GM18907 (cell line): ENCODE measurements around the gene RGSL1.
A peak's percentile ranks its signal among the peaks of the same experiment; 100 is the strongest.

Experiments used
- ATAC-seq: cut with Tn5 transposase; IDR thresholded peaks from one replicate; pipeline ENCODE4 v1.9.1; 2021; ENCODE audit warnings: mild to moderate bottlenecking, moderate library complexity; ENCODE audit not compliant: unreplicated experiment

RGSL1 gene

GRCh38 chr1:182450087-182450486, at the start of gene RGSL1:
Gene RGSL1 (plus strand): TSS chr1:182450146. CDS start chr1:182450166, 20 bp downstream.
- ATAC-seq, result no peak

GRCh38 chr1:182400567-182400966, 49.4 kb upstream of the RGSL1 start, which contains the start of gene TEDDM1:
Gene TEDDM1 (minus strand): TSS chr1:182400667. CDS start chr1:182400485, 182 bp downstream.
- ATAC-seq, result no peak

- ATAC-seq, result no peak
These were observed 45.2 kb upstream of the RGSL1 start for GRCh38 chr1:182404781-182405180.

DNA sequence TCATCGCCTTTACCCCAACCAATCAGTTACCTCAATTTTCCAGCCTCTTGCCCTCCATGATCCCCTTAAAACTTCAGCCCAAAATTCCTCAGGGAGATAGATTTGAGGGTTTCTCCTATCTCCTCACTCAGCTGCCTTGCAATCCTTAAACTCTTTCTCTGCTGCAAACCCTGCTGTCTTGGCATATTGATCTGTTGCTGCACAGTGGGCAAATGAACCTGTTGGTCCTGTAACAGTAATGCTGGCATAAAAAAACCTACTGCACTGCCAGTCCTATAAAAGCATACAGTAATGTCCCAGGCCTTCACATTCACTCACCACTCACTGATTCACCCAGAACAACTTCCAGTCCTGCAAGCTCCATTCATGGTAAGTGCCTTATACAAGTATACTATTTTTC, 44.4 kb upstream of the RGSL1 start:
- no peak for ATAC-seq

- no peak for ATAC-seq
These were observed 43.9 kb upstream of the RGSL1 start for GRCh38 chr1:182406012-182406411.

DNA sequence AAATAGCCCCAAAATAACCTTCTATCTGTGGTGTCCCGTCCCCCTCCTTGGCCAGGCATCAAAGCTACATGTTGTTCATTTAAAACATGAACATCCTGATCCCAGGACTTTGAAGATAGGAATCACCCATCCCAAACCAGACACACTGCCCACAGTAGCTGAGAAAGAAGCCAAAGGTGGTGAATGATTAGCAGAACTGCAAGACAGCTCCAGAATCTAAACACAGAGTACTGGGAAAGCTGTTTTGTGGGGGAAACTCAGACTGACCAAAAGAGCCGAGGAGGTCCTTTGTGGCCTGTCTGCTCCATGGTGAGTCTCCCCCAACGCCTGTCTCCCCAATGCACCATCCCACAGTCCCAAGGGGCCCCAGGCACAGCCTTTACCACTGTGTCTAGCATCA, 42.2 kb upstream of the RGSL1 start:
- no peak for ATAC-seq

DNA sequence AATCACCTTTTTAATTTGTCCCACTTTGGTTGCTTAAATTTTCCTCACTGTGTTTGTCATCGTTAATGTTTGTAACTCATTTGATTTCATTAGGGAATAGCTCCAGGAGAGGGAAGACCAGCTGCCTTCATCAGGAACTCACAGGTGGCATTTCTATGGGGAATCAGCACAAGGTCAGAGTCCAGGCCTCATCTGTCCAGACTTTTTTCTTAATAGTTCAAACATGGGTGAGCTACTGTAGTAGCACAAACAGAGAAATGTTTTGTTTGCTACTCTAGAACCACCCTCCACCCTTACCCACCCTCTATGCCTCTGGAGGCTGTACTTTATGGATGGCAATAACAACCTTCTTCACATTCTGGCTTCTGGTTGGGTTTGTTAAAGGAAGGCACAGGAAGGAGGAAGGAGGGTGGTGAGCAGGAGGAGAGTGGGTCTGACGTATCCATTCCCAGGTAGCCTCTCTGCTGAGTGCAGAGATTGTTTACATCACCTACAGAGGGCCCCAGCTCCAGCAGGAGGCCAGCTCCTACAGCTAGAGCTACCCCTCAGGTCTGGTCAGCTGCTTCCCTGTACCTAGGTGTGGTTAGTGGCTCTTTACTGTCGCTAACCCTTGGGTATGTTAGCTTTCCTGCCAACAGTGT, 41.4 kb upstream of the RGSL1 start:
- no peak for ATAC-seq

GRCh38 chr1:182410138-182410537, 39.8 kb upstream of the RGSL1 start:
- no peak for ATAC-seq

GRCh38 chr1:182410620-182411273, 39.2 kb upstream of the RGSL1 start:
- ATAC-seq, result no peak

GRCh38 chr1:182413486-182413885, 36.5 kb upstream of the RGSL1 start:
- no peak for ATAC-seq

DNA sequence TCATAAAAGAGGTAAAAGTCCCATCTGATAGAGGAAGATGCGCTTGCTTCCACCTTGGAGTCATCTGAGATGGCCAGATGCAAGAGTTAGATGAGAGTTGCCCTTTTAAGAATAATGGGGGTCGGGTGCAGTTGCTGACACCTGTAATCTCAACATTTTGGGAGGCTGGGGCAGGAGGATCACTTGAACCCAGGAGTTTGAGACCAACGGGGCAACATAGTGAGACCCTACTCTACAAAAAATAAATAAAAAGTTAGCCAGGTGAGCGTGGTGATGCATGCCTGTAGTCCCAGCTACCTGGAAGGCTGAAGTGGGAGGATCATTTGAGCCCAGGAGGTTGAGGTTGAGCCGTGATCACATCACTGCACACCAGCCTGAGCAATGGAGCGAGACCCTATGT, 36.0 kb upstream of the RGSL1 start:
- no peak for ATAC-seq

DNA sequence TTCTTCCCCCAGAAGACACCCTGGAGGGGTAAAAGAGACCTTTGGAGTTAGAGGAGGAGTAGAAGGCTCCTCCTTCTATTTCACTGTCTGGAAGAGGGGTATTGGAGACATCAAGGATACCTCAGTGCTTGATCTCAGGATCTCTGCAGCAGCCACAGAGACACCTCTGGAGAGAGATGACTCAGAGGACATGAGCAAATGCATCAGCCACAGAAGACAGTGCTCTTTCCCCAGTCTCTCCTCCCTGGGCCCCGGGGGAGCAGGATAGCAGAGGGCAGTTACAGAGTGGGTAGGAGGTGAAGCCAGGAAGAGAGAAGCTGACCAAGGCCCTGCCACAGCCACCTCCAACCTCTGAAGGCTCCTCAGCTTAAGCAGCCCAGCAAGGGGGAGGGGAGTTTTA, 34.2 kb upstream of the RGSL1 start:
- ATAC-seq, result no peak

DNA sequence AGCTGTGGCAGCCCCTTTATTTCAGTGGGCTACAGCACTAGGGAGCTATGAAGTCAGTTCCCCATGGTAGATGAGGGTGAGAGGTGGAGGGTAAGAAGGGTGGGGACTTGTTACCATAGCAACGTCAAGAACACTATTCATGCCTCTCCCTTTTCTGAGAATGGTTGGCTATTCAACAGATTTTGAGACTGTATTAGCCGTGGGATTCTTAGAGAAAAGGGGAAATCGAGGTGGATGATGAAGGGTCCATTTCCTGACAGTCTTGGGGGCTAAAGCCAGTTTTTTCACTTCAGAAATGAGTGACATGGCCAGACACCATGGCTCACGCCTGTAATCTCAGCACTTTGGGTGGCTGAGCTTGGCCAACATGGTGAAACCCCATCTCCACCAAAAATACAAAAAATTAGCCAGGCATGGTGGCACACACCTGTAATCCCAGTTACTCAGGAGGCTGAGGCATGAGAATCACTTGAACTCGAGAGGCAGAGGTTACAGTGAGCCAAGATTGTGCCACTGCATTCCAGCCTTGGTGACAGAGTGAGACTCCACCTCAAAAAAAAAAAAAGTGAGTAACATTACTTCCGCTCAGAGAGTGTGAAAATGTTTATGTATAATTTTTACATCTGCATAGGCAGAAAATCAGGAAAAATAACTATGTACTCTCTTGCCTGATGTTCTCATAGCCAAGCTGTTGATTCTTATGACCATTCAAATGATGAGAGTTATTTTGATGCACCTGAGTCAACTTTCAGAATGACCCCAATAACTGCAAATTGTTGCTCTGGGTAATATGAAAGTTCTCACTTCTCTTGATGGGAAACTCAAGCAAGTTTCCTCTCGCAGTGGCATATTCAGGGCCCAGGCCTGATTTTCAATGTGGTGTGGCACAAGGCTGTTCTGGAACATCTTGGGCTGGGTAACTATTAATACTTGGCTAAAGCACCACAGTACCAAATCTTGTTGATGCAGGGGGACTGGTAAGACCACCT, 23.2 kb upstream of the RGSL1 start:
- ATAC-seq, result peak; percentile 66

DNA sequence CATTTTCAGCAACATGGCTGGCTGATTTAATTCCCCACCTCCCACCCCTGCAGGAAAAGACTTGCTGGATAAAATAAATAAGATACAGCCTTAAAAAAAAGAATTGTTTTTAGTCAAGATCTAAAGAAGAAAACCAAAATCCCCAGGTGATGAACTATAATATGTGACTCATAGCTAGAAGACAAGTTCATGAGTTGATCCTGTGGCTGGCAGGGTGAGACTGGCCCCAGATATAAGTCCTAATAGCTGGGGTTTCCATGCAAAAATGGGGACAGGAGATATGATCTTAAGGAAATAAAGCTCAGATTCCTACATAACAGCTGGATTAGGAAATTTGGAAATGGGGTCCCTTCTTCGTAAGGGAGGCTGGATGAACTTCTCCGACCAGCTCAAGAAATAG, 21.9 kb upstream of the RGSL1 start:
- ATAC-seq, result no peak

- peak; percentile 35 for ATAC-seq
These were observed 19.5 kb upstream of the RGSL1 start for GRCh38 chr1:182430263-182431068.

- ATAC-seq, result no peak
These were observed 18.7 kb upstream of the RGSL1 start for GRCh38 chr1:182431278-182431677.

DNA sequence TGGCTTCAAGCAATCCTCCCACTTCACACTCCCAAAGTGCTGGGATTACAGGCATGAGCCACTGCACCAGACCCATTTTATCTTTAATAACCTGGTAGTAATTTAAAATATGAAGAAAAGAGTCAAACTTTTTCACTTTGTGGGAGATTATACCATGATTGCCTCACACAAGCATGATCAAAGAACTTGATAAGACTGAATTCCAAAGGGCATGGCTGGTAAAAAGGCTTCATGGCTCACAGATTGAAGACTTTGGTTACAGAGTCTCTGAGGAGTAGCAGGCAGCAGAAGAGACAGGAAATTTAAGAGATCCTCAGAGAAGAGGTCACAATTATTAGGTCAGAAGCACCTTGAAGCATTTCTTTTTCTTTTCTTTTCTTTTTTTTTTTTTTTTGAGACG, 16.4 kb upstream of the RGSL1 start:
- ATAC-seq, result no peak

DNA sequence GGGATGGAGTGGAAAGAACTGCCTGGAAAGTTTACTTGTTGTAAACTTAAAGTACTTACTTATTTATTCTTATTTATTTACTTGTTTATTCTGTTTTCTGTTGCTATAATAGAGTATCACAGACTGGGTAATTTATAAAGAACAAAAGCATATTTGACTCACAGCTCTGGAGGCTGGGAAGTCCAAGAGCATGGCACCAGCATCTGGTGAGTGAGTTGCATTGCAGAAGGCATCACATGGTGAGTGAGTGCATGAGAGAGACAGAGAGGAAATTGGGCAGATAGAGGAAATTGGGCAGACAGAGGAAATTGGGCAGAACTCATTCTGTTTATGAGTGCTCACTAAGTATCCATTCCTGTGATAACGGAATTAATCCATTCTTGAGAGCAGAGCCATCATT, 11.6 kb upstream of the RGSL1 start:
- no peak for ATAC-seq

GRCh38 chr1:182441719-182442118, 8.2 kb upstream of the RGSL1 start:
- no peak for ATAC-seq

DNA sequence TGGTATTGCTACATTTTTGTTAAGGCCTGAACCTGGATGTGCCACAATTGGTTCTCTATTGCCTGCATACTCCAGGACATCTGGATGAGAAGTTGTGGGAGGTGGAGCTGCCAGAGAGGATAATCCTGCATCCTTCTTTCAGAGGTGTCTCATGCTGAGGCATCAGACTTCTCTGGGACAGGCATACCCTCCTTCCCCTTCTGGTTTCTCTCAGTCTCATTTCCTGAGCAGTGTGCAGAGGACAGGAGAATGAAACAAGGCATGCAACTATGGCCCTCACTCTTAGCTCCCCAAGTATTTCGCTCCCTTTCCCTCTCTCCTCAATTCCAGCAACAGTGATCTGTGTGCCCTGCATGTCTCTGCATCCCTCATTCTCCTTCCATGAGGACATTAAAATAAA, 7.6 kb upstream of the RGSL1 start:
- no peak for ATAC-seq

DNA sequence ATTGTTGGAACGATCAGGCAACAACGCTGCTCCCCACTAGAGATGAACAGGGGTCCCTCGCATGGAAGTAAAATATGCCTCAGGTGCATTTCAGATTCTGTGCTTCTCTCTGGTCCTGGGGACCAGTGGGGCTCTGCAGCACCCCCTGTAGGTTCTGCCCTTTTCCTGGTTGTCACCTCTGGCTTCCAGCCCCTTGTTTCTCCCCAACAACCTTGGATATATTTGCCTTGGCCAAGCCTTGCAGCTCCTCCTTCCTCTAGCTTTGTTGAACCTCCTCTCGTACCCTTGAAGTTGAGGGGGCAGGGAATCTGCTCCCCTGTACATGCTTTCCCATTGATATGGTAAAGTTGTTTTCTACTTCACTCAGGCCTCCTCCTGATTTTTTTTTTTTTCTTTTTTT, 5.4 kb upstream of the RGSL1 start:
- ATAC-seq, result no peak
